HepG2 (cell line): ENCODE measurements around the gene CLDN7. TPM values are rescaled to one million over a fixed set of nuclear protein-coding genes. Genes with fewer than 3 reads are reported as not detected.

Experiments used
- ASH2L ChIP-seq: fragments of 300-600, 200-600 bp; sonication (generic); IDR thresholded peaks from 2 replicates; pipeline ENCODE4 v1.7.0; 2017; ENCODE audit warnings: low read depth, mild to moderate bottlenecking, moderate library complexity, mixed read lengths, low read length; ENCODE audit not compliant: insufficient read length
- FOXK2 ChIP-seq: fragments of 450-650 bp; IDR thresholded peaks from 2 replicates; pipeline ENCODE4 v1.6.1; 2016
- HMGXB4 ChIP-seq, 2 experiments: sonication (generic) in 1 of 2; formaldehyde crosslinking in 1 of 2; IDR thresholded peaks; 2 replicates each; pipeline versions ENCODE4 v1.4.0 to v1.6.1; 2018 to 2020; ENCODE audit warnings: missing genetic modification reagents in 2 of 2, borderline replicate concordance in 1 of 2, low read depth in 1 of 2, mild to moderate bottlenecking in 1 of 2, missing biosample characterization in 1 of 2
- HNRNPK ChIP-seq: fragments of 200-400 bp; formaldehyde crosslinking; IDR thresholded peaks from 2 replicates; pipeline ENCODE4 v1.6.1; 2018; ENCODE audit warnings: low read length, low read depth, moderate library complexity, mild to moderate bottlenecking; ENCODE audit not compliant: poor library complexity, severe bottlenecking
- HOXA3 ChIP-seq: sonication (generic); formaldehyde crosslinking; IDR thresholded peaks from 2 replicates; pipeline ENCODE4 v1.5.0; 2020; ENCODE audit warnings: missing genetic modification reagents
- KLF16 ChIP-seq, 2 experiments: sonication (generic) in 1 of 2; formaldehyde crosslinking in 1 of 2; IDR thresholded peaks; 2 replicates each; pipeline versions ENCODE4 v1.6.1 to v1.8.0; 2016 to 2023; ENCODE audit warnings: missing genetic modification reagents in 2 of 2, missing compliant biosample characterization in 1 of 2
- NAIF1 ChIP-seq: sonication (generic); formaldehyde crosslinking; IDR thresholded peaks from 2 replicates; pipeline ENCODE4 v1.5.0; 2020; ENCODE audit warnings: mild to moderate bottlenecking, missing genetic modification reagents, borderline replicate concordance
- PCBP1 ChIP-seq: fragments of 200-400 bp; formaldehyde crosslinking; IDR thresholded peaks from 2 replicates; pipeline ENCODE4 v1.6.1; 2017; ENCODE audit warnings: mild to moderate bottlenecking, low read depth, low read length, borderline replicate concordance
- PRDM15 ChIP-seq: sonication (generic); formaldehyde crosslinking; IDR thresholded peaks from 2 replicates; pipeline ENCODE4 v1.4.0; 2020; ENCODE audit warnings: missing genetic modification reagents
- RFX5 ChIP-seq: IDR thresholded peaks from 2 replicates; pipeline ENCODE4 v1.6.1; 2011; ENCODE audit warnings: low read depth, low read length, improper control_type of control experiment
- TCF7L2 ChIP-seq: IDR thresholded peaks from 2 replicates; pipeline ENCODE4 v1.6.1; 2011; ENCODE audit warnings: mild to moderate bottlenecking, low read depth, low read length, moderate library complexity
- THAP11 ChIP-seq: IDR thresholded peaks from 2 replicates; pipeline ENCODE4 v1.6.1; 2016; ENCODE audit warnings: missing biosample characterization, missing genetic modification reagents
- YEATS2 ChIP-seq: sonication (generic); formaldehyde crosslinking; IDR thresholded peaks from 2 replicates; pipeline ENCODE4 v1.4.0; 2020; ENCODE audit warnings: missing genetic modification reagents, borderline replicate concordance
- ZHX1 ChIP-seq: sonication (generic); formaldehyde crosslinking; IDR thresholded peaks from 2 replicates; pipeline ENCODE4 v1.8.1; 2022; ENCODE audit warnings: low read depth, mild to moderate bottlenecking, missing genetic modification reagents
- ZNF335 ChIP-seq: sonication (generic); formaldehyde crosslinking; IDR thresholded peaks from 2 replicates; pipeline ENCODE4 v1.4.0; 2020; ENCODE audit warnings: missing genetic modification reagents
- ZNF343 ChIP-seq: sonication (generic); formaldehyde crosslinking; IDR thresholded peaks from 2 replicates; pipeline ENCODE4 v1.4.0; 2020; ENCODE audit warnings: mild to moderate bottlenecking, missing genetic modification reagents
- ZNF367 ChIP-seq: sonication (generic); formaldehyde crosslinking; IDR thresholded peaks from 2 replicates; pipeline ENCODE4 v1.4.0; 2020; ENCODE audit warnings: missing genetic modification reagents, borderline replicate concordance
- ZNF775 ChIP-seq: sonication (generic); formaldehyde crosslinking; IDR thresholded peaks from 2 replicates; pipeline ENCODE4 v1.4.0; 2020; ENCODE audit warnings: missing genetic modification reagents, mild to moderate bottlenecking, moderate library complexity, borderline replicate concordance
- ZNF784 ChIP-seq: sonication (generic); formaldehyde crosslinking; IDR thresholded peaks from 2 replicates; pipeline ENCODE4 v1.5.1; 2020; ENCODE audit warnings: missing genetic modification reagents, mild to moderate bottlenecking, borderline replicate concordance
- polyA plus RNA-seq, 8 experiments: library from polyadenylated mRNA; depleted of rRNA in 3 of 8; stranded (reverse) in 7 of 8; unstranded in 1 of 8; fragments of >200 nt; fragmentation: Illumina TruSeq in 4 of 8; extraction: Trizol in 4 of 8; gene quantifications; 2 replicates each; pipeline versions ENCODE4 v1.2.1 to v1.2.3, GENCODE V29; 2011 to 2016; ENCODE audit warnings: low read depth in 4 of 8, missing spikeins in 1 of 8, mixed read lengths in 1 of 8; ENCODE audit not compliant: insufficient read depth in 1 of 8
- total RNA-seq, 5 experiments: library from RNA; depleted of rRNA; stranded (reverse); fragments of >200 nt; fragmentation: Illumina TruSeq; extraction: Trizol; gene quantifications; 2 replicates each; pipeline ENCODE4 v1.2.3, GENCODE V29; 2016; ENCODE audit warnings: low read depth in 1 of 5

The CLDN7 gene
- total and polyA plus RNA-seq, 2 of the 13 experiments (the other 11 are each of a cell fraction or from before 2014, with no cell fraction given) = not detected

- peak; percentile 30 for TF ChIP-seq ZNF784 (CRISPR knock-in tag)
- no peak for TF ChIP-seq ZNF367 (CRISPR knock-in tag)
- TF ChIP-seq HMGXB4 (CRISPR knock-in tag; IDR thresholded peaks at IDR 0.05; ENCODE audit: borderline replicate concordance in 1 of 2, low read depth in 1 of 2) = peak; percentile 35 to 68; a peak in 2 of 4 replicates
- TF ChIP-seq ZHX1 (CRISPR knock-in tag) = peak; percentile 53; the same call in 1 of the 2 replicates
- TF ChIP-seq FOXK2 = peak; percentile 72; the same call in 1 of the 2 replicates
- TF ChIP-seq YEATS2 (CRISPR knock-in tag) = peak; percentile 48; the same call in 1 of the 2 replicates
- TF ChIP-seq ZNF335 (CRISPR knock-in tag) = 0 out of 2 replicates have a peak, but pooled peaks have one; percentile 46
- TF ChIP-seq TCF7L2 = no peak
- peak in 1 of 2 experiments; percentile 60; a peak in 1 of 4 replicates for TF ChIP-seq KLF16 (CRISPR knock-in tag; IDR thresholded peaks at IDR 0.05)
- TF ChIP-seq ZNF343 (CRISPR knock-in tag) = no peak; the same call in 1 of the 2 replicates
- TF ChIP-seq RFX5 = 0 out of 2 replicates have a peak, but pooled peaks have one; percentile 18
- peak; percentile 7 for TF ChIP-seq HNRNPK
- no peak for TF ChIP-seq ZNF775 (CRISPR knock-in tag)
- TF ChIP-seq HOXA3 (CRISPR knock-in tag) = peak; percentile 87; the same call in 1 of the 2 replicates
- TF ChIP-seq THAP11 (CRISPR knock-in tag) = peak; percentile 85
- no peak for TF ChIP-seq PCBP1
- TF ChIP-seq PRDM15 = peak; percentile 89
- peak; percentile 79 for TF ChIP-seq NAIF1 (CRISPR knock-in tag)
- TF ChIP-seq ASH2L = peak; percentile 21
Observed at GRCh38 chr17:7306911-7307685, 44.8 kb upstream of the CLDN7 start, which contains the start of gene EIF5A (continued).
